Measurements from ENCODE around the gene NACA2.

- TF ChIP-seq POLR2A (IDR thresholded peaks at IDR 0.05) (no peak), CTCF (IDR thresholded peaks at IDR 0.05) (no peak)
Measured at GRCh38 chr17:61582593-61582992, 8.4 kb downstream of the NACA2 start.
